GM18951 (cell line): ENCODE results near the gene ID4.

Experiments
- POLR2A ChIP-seq: IDR thresholded peaks from 4 replicates; pipeline ENCODE4 v1.6.1; 2011; ENCODE audit warnings: mild to moderate bottlenecking; ENCODE audit not compliant: insufficient read length, insufficient read depth; ENCODE audit errors: extremely low read depth
- in situ Hi-C: fragments of 300-500 bp; cut with MboI; formaldehyde crosslinking; loops from one replicate; pipeline ENCODE4 v1.12.0; 2022; ENCODE audit warnings: low sequenced_read_pairs, mixed read lengths, inconsistent platforms; ENCODE audit not compliant: unreplicated experiment

ID4 gene

DNA sequence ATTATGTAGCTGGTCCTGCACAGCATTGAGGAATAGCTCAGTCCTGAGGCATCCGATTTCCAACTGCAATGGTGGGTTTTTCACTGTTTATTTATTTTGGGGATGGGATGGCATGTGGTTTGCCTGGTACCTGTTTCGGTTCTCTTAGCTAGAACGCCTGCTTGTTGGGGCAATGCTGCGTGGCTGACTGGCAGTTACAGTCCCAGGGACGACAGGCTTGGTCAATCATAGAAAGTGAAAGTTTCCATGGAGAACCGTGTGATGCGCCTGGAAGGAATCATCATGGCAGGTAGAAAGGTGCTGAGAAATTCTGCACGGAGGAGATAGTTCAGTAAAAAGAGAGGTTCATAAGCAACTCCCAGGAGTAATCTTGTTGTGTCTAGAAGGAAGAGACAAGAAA is 18.4 kb downstream of the ID4 start:
- in situ Hi-C loops, result no loop called here
- no peak for TF ChIP-seq POLR2A

DNA sequence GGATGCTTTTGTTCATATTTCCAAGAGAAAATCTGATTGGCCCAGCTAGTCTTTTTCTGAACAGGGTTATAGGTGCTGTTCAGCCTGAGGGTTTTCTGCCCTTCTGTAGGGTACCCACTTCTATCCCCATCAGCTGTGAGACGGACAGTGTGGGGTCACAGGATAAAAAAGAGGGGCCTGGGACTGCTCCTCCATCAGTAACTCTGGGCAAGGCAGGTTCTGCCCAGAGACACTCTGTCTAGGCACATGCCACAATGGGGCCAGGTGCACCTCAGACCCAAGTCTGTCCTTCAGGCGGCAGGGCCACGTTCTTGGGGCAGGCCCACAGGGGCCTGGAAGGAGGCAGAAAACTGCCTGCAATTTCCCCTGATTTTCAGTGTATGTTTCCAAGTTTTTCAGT is 20.0 kb downstream of the ID4 start:
- TF ChIP-seq POLR2A, result no peak
- in situ Hi-C loops, result no loop called here

DNA sequence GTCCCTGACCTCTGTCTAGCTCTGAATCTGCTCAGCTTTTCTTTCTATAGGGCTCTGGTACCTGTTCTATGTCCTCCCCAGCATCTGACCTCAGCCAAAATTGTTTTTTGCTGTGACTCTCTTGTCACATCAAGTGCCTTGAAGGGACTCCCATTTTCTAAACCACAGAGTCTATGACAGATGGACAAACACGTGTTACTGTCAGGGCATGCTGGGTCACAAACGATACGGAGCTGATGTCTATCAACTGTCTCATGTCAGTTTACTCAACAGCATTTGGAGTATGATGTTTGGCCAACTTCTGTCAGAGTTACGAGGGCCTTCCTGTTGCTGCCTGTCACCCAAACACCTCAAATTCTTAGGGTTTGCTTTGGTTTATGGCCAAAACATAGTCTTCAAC is 20.5 kb downstream of the ID4 start:
- no peak for TF ChIP-seq POLR2A
- in situ Hi-C loops, result no loop called here

DNA sequence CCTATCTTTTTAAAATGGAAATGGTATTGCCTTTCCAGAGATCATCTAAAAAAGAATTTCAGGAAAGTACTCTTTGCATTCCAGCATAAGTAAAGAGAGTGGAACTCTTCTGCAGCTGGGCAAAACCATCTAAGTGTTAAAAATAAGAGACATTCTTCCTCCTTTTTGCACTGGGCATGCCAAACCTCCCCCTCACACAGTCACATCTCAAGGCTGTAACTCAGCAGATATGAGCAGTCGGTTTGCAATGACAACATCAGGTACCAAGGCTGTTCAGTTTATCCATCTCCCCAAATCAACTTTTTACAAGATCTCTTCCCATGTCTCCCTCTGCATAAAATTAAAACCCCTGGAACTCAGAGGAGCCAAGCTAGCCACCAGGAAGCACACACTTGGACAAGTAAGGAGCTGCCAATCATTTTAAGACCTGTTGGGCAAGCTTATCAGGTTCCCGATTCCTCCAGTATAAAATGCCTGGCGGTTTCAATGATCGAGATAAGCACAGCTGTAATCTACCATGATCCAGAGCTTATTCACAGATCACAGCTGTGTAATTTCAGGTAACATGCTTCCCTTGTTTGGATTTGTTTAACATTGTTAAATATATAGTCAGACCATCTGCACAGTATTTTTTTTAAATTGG is 23.2 kb downstream of the ID4 start:
- TF ChIP-seq POLR2A, result no peak
- in situ Hi-C loops, result no loop called here

DNA sequence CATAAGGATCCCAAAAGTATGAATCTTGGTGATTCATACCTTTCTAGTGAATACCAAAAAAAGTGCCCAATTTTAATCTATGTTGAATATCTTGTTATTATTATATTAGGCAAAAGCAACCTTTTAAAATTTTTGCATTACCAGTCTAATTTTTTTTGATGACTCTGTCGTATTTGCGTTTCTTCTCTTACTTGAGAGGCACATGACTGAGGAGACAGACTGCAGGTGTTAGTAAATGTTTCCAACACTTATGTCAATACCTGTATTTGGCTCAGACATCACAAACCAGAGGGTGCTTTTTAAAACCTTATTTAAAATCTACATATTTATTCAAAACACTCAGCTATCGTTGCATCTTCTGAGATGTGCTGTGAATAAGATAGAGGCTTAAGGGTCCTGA is 27.1 kb downstream of the ID4 start:
- no peak for TF ChIP-seq POLR2A
- in situ Hi-C loops, result no loop called here

DNA sequence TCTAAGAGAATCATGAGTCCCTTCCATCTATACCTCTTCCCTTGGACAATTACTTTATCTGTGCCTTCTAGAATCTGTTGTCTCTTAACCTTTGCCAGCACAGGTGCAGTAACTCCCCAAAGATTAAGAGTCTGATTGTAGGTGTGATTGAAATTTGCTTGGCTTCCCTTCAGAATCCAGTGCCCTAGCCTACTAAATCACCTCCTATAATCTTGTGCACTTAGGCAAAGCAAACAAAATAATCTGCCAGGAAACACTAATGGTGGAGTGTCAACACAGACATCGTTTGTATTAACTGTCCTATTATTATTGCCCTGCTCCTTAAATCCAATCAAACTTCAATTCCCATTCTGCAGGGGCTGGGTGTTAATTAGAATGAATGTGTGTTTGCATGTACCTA is 28.0 kb downstream of the ID4 start:
- no peak for TF ChIP-seq POLR2A
- in situ Hi-C loops, result no loop called here

DNA sequence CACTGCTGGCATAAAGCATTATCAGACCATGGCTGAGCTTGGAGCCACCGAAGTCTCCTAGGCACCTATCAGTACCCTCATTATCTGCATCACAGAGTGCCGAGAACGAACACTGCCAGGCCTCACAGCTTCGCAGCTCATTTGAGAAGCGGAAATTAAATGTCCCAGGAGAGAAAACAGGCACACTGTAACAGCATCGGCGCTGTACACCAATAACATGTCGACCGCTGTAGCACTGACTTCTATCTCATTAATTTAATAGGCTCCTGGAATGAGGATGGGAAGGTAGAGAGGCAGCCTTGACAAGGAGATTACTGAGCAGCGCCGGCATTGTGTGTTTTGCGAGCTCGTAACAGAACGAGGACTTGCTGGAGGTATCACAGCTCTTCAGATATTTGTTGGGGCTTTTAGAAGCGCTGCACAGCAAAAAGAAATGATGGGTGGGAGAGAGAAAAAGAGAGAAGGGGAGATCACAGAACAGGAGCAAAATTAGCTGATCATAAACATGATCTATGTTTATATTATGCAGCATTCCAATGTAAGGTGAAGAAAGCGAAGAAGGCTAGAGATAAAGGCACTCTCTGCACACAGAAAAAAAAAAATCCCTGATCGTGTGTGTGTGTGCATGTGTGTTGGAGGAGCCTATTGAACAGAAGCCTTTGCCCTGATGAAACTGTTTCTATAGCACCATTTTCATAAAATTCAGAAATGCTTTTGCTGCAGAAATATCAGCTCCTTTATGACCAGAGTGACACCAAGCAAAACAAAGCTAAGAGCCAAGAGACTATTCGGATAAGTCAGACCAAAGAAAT is 29.2 kb downstream of the ID4 start:
- in situ Hi-C loops, result no loop called here
- TF ChIP-seq POLR2A, result no peak

DNA sequence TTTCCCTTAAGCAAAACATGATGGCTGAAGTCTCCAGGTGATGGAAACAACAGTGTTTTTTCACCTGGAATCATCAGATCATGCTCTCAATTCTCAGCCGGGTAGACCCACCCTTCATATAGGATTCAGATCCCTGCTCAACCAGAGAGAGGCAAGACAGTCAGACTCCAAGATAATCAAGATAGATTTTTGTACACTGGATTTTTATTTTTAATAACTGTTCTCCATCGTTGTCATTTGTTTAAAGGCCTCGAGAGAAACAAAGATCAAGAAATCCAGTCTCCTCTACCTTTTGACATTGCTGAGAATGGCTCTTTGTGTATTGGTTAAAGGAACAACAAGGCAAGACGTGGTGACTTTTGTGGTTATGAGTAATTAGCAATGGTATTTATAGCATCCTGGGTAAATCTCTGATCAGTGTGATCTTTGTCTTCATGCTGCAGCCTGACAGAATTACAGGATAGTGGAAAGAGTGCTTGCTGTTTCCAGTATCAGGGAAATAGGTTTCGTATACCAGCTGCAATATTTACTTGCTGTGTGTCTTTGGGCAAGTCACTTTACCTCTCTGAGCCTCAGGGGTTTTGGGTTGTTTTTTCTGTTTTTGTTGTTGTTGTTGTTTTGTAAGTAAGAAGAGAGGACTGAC is 29.9 kb downstream of the ID4 start:
- in situ Hi-C loops, result no loop called here
- no peak for TF ChIP-seq POLR2A

DNA sequence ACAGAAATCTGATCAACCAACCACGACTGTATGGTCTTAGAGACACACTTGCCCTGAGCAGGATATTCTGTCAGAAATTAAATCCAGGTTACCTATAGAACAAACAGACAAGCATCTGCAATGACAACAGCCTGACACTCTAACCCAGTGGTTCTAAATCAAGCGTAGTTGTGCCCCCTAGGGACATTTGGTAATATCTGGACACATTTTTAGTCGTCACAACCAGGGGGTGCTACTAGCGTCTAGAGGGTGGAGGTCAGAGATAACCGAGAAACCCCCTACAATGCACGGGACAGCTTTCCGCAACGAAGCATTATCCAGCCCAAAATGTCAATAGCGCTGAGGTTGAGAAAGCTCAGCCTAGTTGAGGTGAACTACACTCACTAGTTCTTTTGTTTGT is 32.3 kb downstream of the ID4 start:
- in situ Hi-C loops, result no loop called here
- TF ChIP-seq POLR2A, result no peak

DNA sequence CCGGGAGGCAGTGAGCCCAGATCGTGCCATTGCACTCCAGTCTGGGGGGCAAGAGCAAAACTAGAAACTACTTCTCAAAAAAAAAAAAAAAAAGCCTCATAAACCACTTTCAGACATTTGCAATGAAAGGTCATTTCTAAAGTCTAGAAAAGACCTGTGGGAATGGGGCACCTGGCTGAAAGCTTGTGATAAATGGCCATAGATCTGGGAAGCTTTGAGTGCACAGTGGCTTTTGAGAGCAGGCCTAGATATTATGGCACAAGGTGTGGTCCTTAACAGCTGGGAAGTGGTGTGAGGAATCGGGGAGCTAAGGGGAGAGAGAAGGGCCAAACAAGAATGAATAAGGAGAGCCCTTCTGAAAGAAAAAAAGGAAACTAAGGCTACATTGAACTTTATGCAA is 33.2 kb downstream of the ID4 start:
- in situ Hi-C loops, result no loop called here

DNA sequence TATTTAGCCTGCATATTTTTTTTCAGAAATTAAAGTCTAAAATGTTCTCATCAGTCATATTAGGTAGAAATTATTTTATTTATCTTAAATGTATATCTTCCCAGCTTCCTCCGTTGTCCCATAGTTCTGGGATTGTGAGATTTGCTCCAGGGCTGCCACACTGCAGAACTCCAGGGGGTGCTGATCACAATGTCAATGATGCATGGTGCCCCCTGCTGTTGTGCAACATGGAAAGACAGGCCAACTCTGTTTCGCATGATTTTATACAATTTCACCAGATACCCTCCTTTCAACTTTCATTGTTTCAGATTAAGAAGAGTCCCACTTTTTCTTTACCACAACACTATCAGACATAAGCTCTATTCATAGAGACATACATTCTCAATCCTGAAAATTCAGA is 35.9 kb downstream of the ID4 start:
- in situ Hi-C loops, result no loop called here
- no peak for TF ChIP-seq POLR2A

More for the DNA sequence above, 33.2 kb downstream of the ID4 start:
- TF ChIP-seq POLR2A, result no peak

DNA sequence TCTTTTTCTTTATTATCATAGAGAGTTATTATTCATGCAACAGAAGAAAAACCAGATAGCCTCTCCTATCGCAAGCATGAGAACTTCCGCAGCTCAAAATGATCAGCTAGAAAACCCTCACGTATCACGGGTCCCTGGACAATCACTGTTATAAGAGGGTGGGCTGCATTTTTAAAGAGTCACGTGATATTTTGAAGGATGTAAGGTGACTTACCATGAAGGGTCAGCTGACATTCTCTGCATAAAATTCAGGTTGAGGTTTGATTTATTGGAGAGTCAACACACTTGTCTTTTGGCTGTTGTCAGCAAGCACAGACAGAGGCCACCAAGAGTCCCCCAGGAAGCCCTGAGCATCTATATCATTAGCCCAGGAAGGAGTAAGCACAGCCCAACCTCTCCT is 39.5 kb downstream of the ID4 start:
- in situ Hi-C loops, result no loop called here

DNA sequence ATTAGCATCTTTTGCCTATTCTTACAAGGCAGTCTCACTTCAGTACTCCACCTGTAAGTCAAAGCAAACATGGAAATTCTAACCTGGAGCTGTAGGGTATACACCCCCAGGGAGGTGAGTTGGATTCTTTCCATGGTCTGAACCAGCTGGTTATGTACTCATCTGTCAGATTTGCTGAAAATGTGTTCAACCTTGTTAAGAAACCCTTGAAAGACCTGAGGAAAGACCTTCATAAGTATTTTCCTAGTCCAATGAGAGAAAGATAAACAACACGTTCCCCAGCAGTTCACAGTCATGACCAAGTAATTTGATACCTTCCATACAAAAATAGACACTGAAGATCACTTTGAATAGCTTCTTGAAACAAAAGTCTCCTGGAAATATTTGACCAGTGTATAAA is 42.5 kb downstream of the ID4 start:
- in situ Hi-C loops, result no loop called here
- TF ChIP-seq POLR2A, result no peak

More for the DNA sequence above, 39.5 kb downstream of the ID4 start:
- TF ChIP-seq POLR2A, result no peak

DNA sequence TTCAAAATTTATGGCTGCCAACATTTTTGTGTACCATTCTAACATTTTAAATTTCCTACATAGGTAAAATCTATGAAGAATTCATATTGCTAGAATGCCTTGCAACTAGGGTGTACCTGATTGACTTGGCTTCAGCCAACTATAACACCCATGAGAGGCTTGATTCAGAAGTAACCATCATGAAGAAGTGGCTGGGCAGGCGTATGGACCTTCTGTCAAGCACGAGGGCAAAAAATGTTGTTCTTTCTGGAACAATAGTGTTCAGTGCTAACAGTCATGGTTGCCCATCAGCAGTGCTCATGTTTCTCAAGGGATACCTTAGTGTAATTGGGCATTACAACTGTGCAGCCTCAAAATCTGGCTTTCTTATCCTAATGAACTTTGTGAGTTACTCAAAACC is 42.9 kb downstream of the ID4 start:
- no peak for TF ChIP-seq POLR2A
- in situ Hi-C loops, result no loop called here

DNA sequence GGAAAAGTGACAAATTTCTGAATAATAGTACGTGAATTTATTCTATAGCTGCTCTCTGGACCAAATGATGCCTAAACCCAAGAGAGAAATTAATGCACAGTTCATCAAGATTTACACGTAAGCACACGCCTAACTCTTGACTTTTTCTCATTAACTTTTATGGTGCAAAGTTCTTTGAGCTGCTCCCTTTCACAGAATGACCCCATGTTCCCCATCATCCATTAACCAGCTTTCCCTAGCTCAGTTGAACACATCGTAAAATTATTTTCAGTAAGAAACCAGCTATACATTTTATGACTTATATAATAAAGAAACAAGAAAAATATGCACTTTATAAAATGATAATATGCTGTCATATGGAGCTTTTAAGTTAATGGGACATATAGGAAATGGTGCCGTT is 54.3 kb downstream of the ID4 start:
- in situ Hi-C loops, result no loop called here
- no peak for TF ChIP-seq POLR2A
